Measurements from ENCODE around the gene PDIA3.

The PDIA3 gene

DNA sequence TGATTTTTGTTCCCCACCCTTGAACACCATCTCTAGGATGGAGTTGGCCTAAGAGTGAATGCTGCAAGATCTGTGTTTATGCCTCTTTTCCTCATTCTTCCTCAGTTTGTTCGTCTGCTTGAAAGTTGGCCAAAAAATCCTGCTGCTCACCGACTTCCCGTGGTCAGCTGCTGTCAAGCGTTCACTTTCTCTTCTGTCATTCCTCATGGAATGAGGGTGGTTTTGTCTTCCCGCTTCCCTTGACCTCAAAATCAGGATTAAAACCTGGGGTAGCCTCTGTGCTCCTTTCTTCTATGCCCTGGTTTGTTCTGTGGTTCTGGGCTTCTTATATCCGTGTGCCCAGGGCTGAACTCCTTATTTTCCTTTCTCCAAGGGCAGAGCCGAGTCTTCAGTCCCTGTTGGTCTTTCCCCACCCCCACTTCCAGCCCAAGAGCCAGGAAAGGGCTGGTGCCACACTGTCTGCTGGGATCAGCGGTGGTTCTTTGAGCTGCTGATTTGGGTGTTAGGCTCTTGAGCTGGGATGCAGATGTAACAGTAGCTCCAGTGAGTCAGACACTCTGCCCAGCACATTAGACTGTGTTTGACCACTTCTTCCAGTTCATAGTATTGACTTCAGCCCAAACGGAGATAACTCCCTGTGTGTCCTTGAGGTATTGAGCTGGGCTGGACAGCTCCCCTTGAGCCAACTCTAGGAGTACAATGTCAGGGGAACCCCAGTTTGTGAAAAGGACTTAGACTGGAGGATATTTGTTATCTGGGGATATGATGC is 48.2 kb downstream of the PDIA3 start:
- no peak for TF ChIP-seq SPI1 (IDR thresholded peaks at IDR 0.05; ENCODE audit: borderline replicate concordance, low read depth)
- TF ChIP-seq, protein P1, sequence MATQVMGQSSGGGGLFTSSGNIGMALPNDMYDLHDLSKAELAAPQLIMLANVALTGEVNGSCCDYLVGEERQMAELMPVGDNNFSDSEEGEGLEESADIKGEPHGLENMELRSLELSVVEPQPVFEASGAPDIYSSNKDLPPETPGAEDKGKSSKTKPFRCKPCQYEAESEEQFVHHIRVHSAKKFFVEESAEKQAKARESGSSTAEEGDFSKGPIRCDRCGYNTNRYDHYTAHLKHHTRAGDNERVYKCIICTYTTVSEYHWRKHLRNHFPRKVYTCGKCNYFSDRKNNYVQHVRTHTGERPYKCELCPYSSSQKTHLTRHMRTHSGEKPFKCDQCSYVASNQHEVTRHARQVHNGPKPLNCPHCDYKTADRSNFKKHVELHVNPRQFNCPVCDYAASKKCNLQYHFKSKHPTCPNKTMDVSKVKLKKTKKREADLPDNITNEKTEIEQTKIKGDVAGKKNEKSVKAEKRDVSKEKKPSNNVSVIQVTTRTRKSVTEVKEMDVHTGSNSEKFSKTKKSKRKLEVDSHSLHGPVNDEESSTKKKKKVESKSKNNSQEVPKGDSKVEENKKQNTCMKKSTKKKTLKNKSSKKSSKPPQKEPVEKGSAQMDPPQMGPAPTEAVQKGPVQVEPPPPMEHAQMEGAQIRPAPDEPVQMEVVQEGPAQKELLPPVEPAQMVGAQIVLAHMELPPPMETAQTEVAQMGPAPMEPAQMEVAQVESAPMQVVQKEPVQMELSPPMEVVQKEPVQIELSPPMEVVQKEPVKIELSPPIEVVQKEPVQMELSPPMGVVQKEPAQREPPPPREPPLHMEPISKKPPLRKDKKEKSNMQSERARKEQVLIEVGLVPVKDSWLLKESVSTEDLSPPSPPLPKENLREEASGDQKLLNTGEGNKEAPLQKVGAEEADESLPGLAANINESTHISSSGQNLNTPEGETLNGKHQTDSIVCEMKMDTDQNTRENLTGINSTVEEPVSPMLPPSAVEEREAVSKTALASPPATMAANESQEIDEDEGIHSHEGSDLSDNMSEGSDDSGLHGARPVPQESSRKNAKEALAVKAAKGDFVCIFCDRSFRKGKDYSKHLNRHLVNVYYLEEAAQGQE (IDR thresholded peaks at IDR 0.05; ENCODE audit: insufficient replicate concordance, low read depth): peak; percentile 73

DNA sequence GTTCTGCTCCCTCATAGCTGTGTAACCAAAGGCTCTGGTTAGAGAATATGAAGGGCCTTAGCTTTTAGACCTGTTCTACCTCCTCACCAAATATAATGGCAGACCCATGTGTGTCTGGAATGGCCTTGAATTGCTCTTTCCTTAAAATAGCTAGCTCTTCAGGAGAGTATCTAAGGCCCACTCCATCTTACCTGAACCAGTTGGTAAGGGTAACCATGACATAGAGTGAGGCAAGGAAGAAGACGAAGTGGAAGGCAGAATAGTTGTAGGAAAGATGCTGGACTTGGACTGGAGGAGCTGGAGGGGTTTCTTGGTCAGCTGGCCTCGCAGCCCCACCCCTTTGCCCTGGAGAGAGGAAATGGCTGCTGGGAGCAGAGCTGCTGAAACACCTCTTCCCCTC is 49.0 kb downstream of the PDIA3 start:
- Histone ChIP-seq H3K27ac (replicated peaks) (no peak overlapping the region), H3K4me3 (replicated peaks; ENCODE audit: insufficient read depth, low read length) (no peak overlapping the region), H3K27me3 (ENCODE audit: insufficient read depth, poor library complexity, severe bottlenecking) (no peaks in the 10 kb centered on the region)
- TF ChIP-seq POLR2AphosphoS5 (IDR thresholded peaks at IDR 0.05; ENCODE audit: low read depth) (no peak), GABPA (IDR thresholded peaks at IDR 0.05; ENCODE audit: low read depth) (no peak), SPI1 (IDR thresholded peaks at IDR 0.05; ENCODE audit: borderline replicate concordance, low read depth) (no peak)
- TF ChIP-seq, protein P2, sequence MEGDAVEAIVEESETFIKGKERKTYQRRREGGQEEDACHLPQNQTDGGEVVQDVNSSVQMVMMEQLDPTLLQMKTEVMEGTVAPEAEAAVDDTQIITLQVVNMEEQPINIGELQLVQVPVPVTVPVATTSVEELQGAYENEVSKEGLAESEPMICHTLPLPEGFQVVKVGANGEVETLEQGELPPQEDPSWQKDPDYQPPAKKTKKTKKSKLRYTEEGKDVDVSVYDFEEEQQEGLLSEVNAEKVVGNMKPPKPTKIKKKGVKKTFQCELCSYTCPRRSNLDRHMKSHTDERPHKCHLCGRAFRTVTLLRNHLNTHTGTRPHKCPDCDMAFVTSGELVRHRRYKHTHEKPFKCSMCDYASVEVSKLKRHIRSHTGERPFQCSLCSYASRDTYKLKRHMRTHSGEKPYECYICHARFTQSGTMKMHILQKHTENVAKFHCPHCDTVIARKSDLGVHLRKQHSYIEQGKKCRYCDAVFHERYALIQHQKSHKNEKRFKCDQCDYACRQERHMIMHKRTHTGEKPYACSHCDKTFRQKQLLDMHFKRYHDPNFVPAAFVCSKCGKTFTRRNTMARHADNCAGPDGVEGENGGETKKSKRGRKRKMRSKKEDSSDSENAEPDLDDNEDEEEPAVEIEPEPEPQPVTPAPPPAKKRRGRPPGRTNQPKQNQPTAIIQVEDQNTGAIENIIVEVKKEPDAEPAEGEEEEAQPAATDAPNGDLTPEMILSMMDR (IDR thresholded peaks at IDR 0.05; ENCODE audit: insufficient read depth, low read length): no peak
- TF ChIP-seq, protein P1 (IDR thresholded peaks at IDR 0.05; ENCODE audit: insufficient replicate concordance, low read depth): no peak
- DNase-seq (ENCODE audit: low read depth in 1 of 2, low spot score in 1 of 2): no peak

More for the DNA sequence above, 48.2 kb downstream of the PDIA3 start:
- H3K27me3 ChIP-seq (ENCODE audit: insufficient read depth, poor library complexity, severe bottlenecking): no peaks in the 10 kb centered on the region
- peak overlapping the region; percentile 96; the same call in 1 of the 2 replicates for H3K27ac ChIP-seq (replicated peaks)
- no peak overlapping the region for H3K4me3 ChIP-seq (replicated peaks; ENCODE audit: insufficient read depth, low read length)
- DNase-seq (ENCODE audit: low read depth in 1 of 2, low spot score in 1 of 2): no peak

DNA sequence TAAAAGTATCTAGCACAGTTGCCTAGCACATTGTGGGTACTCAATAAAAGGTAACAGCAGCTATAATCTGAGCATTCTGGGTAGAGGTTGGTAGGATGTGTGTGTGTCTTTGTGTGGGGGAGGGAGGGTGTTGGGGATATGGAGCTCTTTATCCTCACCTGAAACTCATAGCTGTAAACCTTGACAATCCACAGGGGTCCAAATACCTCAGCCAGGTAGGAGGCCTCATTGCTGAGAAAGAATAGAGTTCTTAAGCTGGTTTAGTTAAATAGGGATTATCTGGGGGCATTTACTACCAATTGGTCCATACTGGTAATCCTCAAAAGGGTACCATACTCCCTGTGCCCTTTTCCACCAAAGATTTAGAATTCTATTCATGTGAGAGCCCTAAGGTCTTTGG is 49.8 kb downstream of the PDIA3 start:
- no peaks in the 10 kb centered on the region for H3K27me3 ChIP-seq (ENCODE audit: insufficient read depth, poor library complexity, severe bottlenecking)
- DNase-seq (ENCODE audit: low read depth in 1 of 2, low spot score in 1 of 2): no peak
- no peak overlapping the region for H3K4me3 ChIP-seq (replicated peaks; ENCODE audit: insufficient read depth, low read length)
- TF ChIP-seq SPI1 (IDR thresholded peaks at IDR 0.05; ENCODE audit: borderline replicate concordance, low read depth) (no peak), GABPA (IDR thresholded peaks at IDR 0.05; ENCODE audit: low read depth) (no peak), POLR2AphosphoS5 (IDR thresholded peaks at IDR 0.05; ENCODE audit: low read depth) (no peak)
- TF ChIP-seq, protein P1 (IDR thresholded peaks at IDR 0.05; ENCODE audit: insufficient replicate concordance, low read depth): no peak
- TF ChIP-seq, protein P2 (IDR thresholded peaks at IDR 0.05; ENCODE audit: insufficient read depth, low read length): no peak
- H3K27ac ChIP-seq (replicated peaks): no peak overlapping the region

All from HL-60 (cell line).